Stomach (tissue), 9 donors: Measurements from ENCODE around the gene KPNB1. TPM values are rescaled to one million over a fixed set of nuclear protein-coding genes. Genes with fewer than 3 reads are reported as not detected.

Experiments used
- DNase-seq, 2 donors: peaks; one replicate each; pipeline versions ENCODE4 v3.0.0 to v3.0.0-alpha.2; 2013 to 2019
- H3K27ac ChIP-seq, 5 donors: fragments of 200-600 bp in 4 of 5; sonication (generic) in 4 of 5; one replicate each; pipeline ENCODE4 v1.5.1; 2013 to 2019; ENCODE audit warnings: mild to moderate bottlenecking in 1 of 5, moderate library complexity in 1 of 5
- H3K27me3 ChIP-seq, 3 donors: fragments of 200-600 bp; sonication (generic); one replicate each; pipeline ENCODE4 v1.5.1; 2017 to 2019; ENCODE audit warnings: mixed run types in 1 of 3
- H3K36me3 ChIP-seq, 4 donors: fragments of 200-600 bp; sonication (generic); 1 replicate in 3 of 4; 2 replicates in 1 of 4; pipeline ENCODE4 v1.5.1; 2016 to 2019
- H3K4me1 ChIP-seq, 4 donors: fragments of 200-600 bp; sonication (generic); one replicate each; pipeline ENCODE4 v1.5.1; 2016 to 2019
- H3K4me3 ChIP-seq, 4 donors: fragments of 200-600 bp; sonication (generic) in 3 of 4; one replicate each; pipeline ENCODE4 v1.5.1; 2016 to 2019; ENCODE audit warnings: mild to moderate bottlenecking in 1 of 4
- H3K9me3 ChIP-seq, 4 donors: fragments of 200-600 bp; sonication (generic); one replicate each; pipeline ENCODE4 v1.5.1; 2016 to 2019
- CTCF ChIP-seq, 7 experiments: fragments of 450-650 bp in 4 of 7; fragments of 200-600 bp in 3 of 7; sonication (generic) in 3 of 7; IDR thresholded peaks; one replicate each; pipeline ENCODE4 v1.5.1; 2016 to 2019; ENCODE audit warnings: antibody characterized with exemption in 7 of 7, control low read depth in 2 of 7, mild to moderate bottlenecking in 1 of 7
- EP300 ChIP-seq: sonication (generic); formaldehyde crosslinking; IDR thresholded peaks from one replicate; pipeline ENCODE4 v1.6.1; 2017; ENCODE audit warnings: antibody characterized with exemption
- POLR2A ChIP-seq, 4 donors: fragments of 450-650 bp; IDR thresholded peaks; one replicate each; pipeline ENCODE4 v1.6.1; 2016; ENCODE audit warnings: antibody characterized with exemption in 4 of 4, control low read depth in 2 of 4, mild to moderate bottlenecking in 1 of 4, moderate library complexity in 1 of 4
- POLR2AphosphoS5 ChIP-seq, 3 donors: sonication (generic); formaldehyde crosslinking; IDR thresholded peaks; one replicate each; pipeline ENCODE4 v1.6.1; 2016; ENCODE audit warnings: antibody characterized with exemption in 3 of 3
- WGBS, 5 donors: extraction: QIAGEN DNeasy Blood & Tissue Kit in 3 of 5; methylation state at CpG; one replicate each; pipeline versions ENCODE4 v1.1.5 to v1.1.7; 2013 to 2018; 5-methylcytosine and 5-hydroxymethylcytosine counted together
- intact Hi-C: fragments of 100-400 bp; cut with DNase I; formaldehyde crosslinking; loops from one replicate; pipeline ENCODE4 v1.15.1; 2023; ENCODE audit warnings: low total_unique reads
- polyA plus RNA-seq, 3 donors: library from polyadenylated mRNA; stranded (reverse); fragments of 200-250 nt; gene quantifications; one replicate each; pipeline ENCODE4 v1.2.3, GENCODE V29; 2013
- total RNA-seq, 5 donors: library from RNA; depleted of rRNA; stranded (reverse); fragments of >200 nt; gene quantifications; one replicate each; pipeline versions ENCODE4 v1.1.0 to v1.2.3, GENCODE V29; 2014 to 2016
- donor health status: healthy with polysubstance abuse.
- donor health status: Bipolar disorder and iron deficiency.
- donor health status: healthy.

KPNB1 gene
- total and polyA plus RNA-seq, 8 donors, result 32.5 to 669 (median 155) TPM

- no peak for DNase-seq
- TF ChIP-seq POLR2AphosphoS5 (IDR thresholded peaks at IDR 0.05), result no peak
- no peak for TF ChIP-seq CTCF (IDR thresholded peaks at IDR 0.05)
- TF ChIP-seq EP300, result no peak
- TF ChIP-seq POLR2A (IDR thresholded peaks at IDR 0.05), result no peak
- peaks cover 0 to 59% (median 15%) of the 10 kb centered on the region in 3 donors for H3K27me3 ChIP-seq
- H3K9me3 ChIP-seq, result no peaks in the 10 kb centered on the region
- 66 to 73% (median 67%) methylated on average over 6 of the region's 6 CpGs for WGBS, 5 donors
- no peak overlapping the region for H3K4me3 ChIP-seq
- peaks cover 0 to 6% (median 0%) of the 10 kb centered on the region in 4 donors for H3K4me1 ChIP-seq
- H3K27ac ChIP-seq, result no peak overlapping the region
- intact Hi-C loops, result no loop called here
- H3K36me3 ChIP-seq, result peaks cover 7 to 19% (median 18%) of the 10 kb centered on the region in 4 donors
Measured at GRCh38 chr17:47714773-47715396, 65.2 kb downstream of the KPNB1 start.

- H3K36me3 ChIP-seq, result peaks cover 0 to 10% (median 9%) of the 10 kb centered on the region in 4 donors
- H3K4me1 ChIP-seq, result peaks cover 0 to 14% (median 4%) of the 10 kb centered on the region in 4 donors
- intact Hi-C loops, result no loop called here
- H3K9me3 ChIP-seq, result no peaks in the 10 kb centered on the region
- H3K27me3 ChIP-seq, result peaks cover 6 to 68% (median 25%) of the 10 kb centered on the region in 3 donors
- no peak for DNase-seq
- no peak overlapping the region for H3K4me3 ChIP-seq
- H3K27ac ChIP-seq, result no peak overlapping the region
- 60 to 79% (median 72%) methylated on average over 8 to 10 of the region's 10 CpGs for WGBS, 5 donors
- no peak for TF ChIP-seq POLR2AphosphoS5 (IDR thresholded peaks at IDR 0.05)
- TF ChIP-seq EP300, result no peak
- TF ChIP-seq POLR2A (IDR thresholded peaks at IDR 0.05), result no peak
- no peak for TF ChIP-seq CTCF (IDR thresholded peaks at IDR 0.05)
Measured at GRCh38 chr17:47715669-47716325, 66.1 kb downstream of the KPNB1 start.

- WGBS, 5 donors, result 80 to 90% (median 83%) methylated on average over 3 of the region's 3 CpGs
- Histone ChIP-seq H3K4me1 (peaks cover 0 to 20% (median 9%) of the 10 kb centered on the region in 4 donors), H3K9me3 (no peaks in the 10 kb centered on the region), H3K27me3 (peaks cover 10 to 74% (median 30%) of the 10 kb centered on the region in 3 donors), H3K4me3 (no peak overlapping the region), H3K27ac (no peak overlapping the region), H3K36me3 (peaks cover 0 to 4% (median 3%) of the 10 kb centered on the region in 4 donors)
- DNase-seq, result no peak
- intact Hi-C loops, result no loop called here
- TF ChIP-seq POLR2A (IDR thresholded peaks at IDR 0.05) (no peak), CTCF (IDR thresholded peaks at IDR 0.05) (no peak), EP300 (no peak), POLR2AphosphoS5 (IDR thresholded peaks at IDR 0.05) (no peak)
Measured at GRCh38 chr17:47716375-47716774, 66.7 kb downstream of the KPNB1 start.

GRCh38 chr17:47717261-47717697, 67.6 kb downstream of the KPNB1 start:
- intact Hi-C loops, result no loop called here
- TF ChIP-seq EP300, result no peak
- TF ChIP-seq POLR2A (IDR thresholded peaks at IDR 0.05), result no peak
- peak in 1 of 7 experiments; percentile 7 for TF ChIP-seq CTCF (IDR thresholded peaks at IDR 0.05)

More at GRCh38 chr17:47717261-47717697, 67.6 kb downstream of the KPNB1 start:
- Histone ChIP-seq H3K36me3 (no peaks in the 10 kb centered on the region), H3K4me3 (no peak overlapping the region), H3K9me3 (no peaks in the 10 kb centered on the region), H3K27ac (no peak overlapping the region), H3K27me3 (peaks cover 10 to 83% (median 39%) of the 10 kb centered on the region in 3 donors), H3K4me1 (peaks cover 5 to 25% (median 15%) of the 10 kb centered on the region in 4 donors)
- 42 to 63% (median 56%) methylated on average over 2 of the region's 2 CpGs for WGBS, 5 donors
- DNase-seq, result no peak
